HG03045 (cell line): ENCODE results near the gene ATP10A.
"Not testable (repeated sequence)": the region's sequence is repeated elsewhere in the genome, so short reads cannot be mapped to it uniquely, and the experiment has no call there.

Source experiments
- ATAC-seq: cut with Tn5 transposase; IDR thresholded peaks from one replicate; pipeline ENCODE4 v1.9.1; 2021; ENCODE audit warnings: mild to moderate bottlenecking, moderate library complexity; ENCODE audit not compliant: unreplicated experiment

Gene ATP10A

DNA sequence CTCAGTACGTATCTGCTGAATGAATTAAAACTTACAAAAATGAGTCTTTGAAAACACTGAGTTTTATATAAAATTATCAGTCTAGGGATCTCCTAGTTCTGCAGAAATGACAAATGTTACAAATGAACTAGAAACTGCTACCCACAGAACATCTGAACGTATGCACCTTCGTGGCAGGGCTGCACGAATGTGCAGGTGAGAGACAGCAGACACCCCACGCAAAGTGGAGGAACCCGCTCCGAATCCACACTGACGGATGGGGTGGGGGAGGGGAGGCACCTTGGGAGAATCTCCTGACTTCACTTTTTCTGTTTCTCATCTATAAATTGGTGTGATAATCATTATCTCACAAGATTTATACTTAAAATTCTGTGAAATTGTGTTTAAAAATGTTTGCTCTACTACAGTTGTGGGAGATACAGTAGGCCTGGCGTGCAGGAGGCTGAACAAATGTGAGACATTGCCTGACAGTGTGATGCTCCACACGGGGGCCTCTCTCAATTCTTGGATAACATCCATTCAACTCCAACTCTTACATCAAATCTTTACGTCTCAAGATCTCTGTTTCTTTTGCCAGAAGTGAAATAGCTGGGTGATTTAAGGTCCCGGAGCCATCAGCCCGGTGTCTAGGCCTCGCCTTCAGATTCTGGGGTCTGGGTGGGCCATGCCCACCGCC lies 86.9 kb downstream of the ATP10A start:
- no peak for ATAC-seq

- peak; percentile 72 for ATAC-seq
These were observed 87.7 kb downstream of the ATP10A start for GRCh38 chr15:25775317-25775912.

DNA sequence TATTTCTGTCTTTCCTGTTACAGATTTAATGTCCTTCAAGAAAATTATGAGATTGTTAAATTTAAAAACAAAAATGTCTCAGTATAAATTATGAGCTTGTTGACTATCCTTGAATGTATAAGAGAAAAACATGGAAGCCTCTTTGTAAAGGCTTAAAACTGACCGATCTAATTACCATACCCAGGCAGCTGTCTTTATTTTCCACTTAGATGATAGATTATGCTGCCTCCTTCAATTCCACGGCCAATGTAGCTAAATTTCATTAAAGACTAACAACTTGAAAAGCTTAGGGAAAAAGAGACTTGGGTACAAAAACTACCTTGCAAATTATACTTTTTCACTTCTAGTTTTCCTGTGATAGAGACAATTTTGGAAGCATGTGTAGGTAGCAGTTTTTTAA lies 88.3 kb downstream of the ATP10A start:
- ATAC-seq, result no peak

GRCh38 chr15:25773248-25773647 lies 89.9 kb downstream of the ATP10A start:
- ATAC-seq, result no peak

DNA sequence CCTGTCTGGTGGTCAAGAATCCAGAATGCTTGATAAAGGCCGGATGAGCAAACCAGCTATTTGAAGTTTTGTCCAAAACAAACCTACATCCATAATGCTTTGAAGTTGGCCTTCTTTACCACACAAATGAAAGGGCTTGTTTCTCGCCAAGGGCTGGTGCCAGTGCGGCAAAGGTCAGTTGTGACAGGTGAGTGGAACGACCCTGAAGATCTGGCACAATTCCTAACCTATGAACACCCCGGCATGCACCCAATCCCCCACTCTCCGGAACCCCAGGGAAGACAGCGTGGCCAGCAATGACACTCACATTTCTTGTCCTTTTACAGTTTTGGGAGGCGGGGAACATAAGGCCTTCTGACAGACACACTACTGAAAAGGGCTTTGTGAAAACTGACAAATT lies 90.6 kb downstream of the ATP10A start:
- ATAC-seq, result no peak

- ATAC-seq, result not testable (repeated sequence)
These were observed 91.4 kb downstream of the ATP10A start for GRCh38 chr15:25771736-25772135.

GRCh38 chr15:25771338-25771706 lies 91.8 kb downstream of the ATP10A start:
- ATAC-seq, result no peak

GRCh38 chr15:25770618-25771337 lies 92.3 kb downstream of the ATP10A start:
- ATAC-seq, result no peak

- ATAC-seq, result no peak
These were observed 93.1 kb downstream of the ATP10A start for GRCh38 chr15:25770031-25770430.

- ATAC-seq, result no peak
These were observed 94.9 kb downstream of the ATP10A start for GRCh38 chr15:25768271-25768670.

- no peak for ATAC-seq
These were observed 95.6 kb downstream of the ATP10A start for GRCh38 chr15:25767356-25768151.

- ATAC-seq, result no peak
These were observed 96.7 kb downstream of the ATP10A start for GRCh38 chr15:25766417-25766816.

DNA sequence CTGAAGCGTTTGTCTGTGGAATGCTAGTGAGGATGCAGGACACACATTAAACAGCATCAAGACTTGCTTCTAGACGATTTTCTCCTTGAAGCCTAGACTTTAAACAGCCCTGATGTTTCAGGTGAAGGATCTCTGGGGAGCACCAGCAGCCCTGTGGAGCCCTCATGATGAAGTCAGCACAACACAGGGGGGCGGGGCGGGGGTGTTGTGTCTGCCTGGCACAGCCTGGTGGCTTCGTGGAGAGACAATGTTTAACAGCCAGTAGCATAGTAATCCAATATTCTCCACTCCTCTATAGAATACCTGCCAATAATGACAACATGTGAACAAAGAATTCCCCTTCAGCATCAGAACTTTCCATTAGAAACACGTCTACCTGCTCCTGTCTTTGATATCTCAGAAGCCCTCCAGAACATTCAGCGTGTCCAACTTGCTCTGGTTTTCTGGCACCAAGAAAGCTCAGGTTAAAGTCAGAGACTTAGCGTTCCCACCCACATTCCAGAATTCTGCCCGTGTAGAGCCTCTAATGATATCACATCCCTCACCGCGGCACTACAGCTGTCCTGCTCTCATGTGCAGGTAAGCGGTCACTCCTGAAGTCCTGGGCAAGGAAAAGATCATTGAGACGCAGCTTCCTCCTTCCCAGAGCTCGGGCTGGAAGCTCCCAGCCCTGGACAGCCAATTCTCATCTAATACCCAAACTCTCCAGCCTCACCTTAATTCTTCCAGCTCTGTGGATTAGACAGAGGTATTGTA lies 98.0 kb downstream of the ATP10A start:
- ATAC-seq, result no peak

- ATAC-seq, result no peak
These were observed 99.2 kb downstream of the ATP10A start for GRCh38 chr15:25763954-25764353.

DNA sequence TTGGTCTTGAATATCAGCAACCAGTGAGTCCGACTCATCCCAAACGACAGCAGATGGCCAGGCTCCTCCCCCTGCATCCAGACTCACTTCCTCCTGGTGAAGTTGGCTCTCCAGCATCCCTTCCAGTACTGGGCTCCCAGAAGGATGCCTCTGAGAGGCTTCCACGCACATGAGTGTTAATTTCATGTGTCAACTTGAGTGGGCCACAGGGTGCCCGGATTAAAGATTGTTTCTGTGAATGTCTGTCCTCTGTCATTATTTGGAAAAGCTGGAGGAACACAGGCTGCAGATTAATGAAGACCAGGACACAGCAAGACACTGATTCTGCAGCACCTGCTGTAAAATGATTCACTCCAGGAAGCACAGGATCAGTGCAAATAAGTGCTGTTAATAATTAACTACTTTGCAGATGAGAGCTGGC lies 99.8 kb downstream of the ATP10A start:
- no peak for ATAC-seq

DNA sequence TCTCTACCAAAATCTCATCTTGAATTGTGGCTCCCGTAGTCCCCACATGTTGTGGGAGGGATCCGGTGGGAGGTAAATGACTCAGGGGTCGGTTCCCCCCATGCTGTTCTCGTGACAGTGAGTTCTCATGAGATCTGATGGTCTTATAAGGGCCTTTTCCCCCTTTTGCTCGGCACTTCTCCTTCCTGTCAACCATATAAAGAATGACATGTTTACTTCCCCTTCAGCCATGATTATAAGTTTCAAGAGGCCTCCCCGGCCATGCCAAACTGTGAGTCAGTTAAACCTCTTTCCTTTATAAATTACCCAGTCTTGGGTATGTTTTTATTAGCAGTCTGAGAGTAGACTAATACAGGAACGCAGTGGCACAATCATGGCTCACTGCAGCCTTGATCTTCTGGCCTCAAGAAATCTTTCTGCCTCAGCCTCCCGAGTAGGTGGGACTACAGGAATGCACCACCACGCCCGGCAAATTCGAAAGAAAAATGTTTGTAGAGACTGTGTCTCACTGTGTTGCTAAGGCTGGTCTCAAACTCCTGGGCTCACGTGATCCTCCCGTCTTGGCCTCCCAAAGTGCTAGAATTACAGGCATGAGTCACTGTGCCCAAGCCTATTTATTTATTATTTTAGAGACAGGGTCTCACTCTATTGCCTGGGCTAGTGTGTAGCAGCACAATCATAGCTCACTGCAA lies 101.0 kb downstream of the ATP10A start:
- no peak for ATAC-seq

DNA sequence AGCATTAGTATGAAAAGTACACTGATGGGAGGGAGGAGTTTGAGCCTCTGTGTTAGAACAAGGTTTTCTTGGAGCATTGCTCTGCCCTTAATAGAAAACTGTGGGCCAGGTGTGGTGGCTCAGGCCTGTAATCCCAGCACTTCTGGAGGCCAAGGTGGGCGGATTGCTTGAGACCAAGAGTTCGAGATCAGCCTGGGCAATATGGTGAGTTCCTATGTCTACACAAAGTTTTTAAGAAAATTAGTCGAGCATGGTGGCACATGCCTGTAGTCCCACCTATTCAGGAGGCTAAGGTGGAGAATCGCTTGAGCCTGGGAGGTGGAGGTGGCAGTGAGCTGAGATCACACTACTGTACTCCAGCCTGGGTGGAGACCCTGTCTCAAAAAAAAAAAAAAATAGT lies 103.7 kb downstream of the ATP10A start:
- no peak for ATAC-seq

DNA sequence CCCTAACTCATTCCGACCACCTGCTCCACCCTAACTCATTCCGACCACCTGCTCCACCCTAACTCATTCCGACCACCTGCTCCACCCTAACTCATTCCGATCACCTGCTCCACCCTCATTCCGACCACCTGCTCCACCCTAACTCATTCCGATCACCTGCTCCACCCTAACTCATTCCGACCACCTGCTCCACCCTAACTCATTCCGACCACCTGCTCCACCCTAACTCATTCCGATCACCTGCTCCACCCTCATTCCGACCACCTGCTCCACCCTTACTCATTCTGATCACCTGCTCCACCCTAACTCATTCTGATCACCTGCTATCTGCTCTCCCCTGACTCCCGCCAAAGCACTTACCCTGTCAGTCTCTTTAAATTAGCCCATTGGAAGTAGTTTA lies 104.5 kb downstream of the ATP10A start:
- ATAC-seq, result not testable (repeated sequence)

DNA sequence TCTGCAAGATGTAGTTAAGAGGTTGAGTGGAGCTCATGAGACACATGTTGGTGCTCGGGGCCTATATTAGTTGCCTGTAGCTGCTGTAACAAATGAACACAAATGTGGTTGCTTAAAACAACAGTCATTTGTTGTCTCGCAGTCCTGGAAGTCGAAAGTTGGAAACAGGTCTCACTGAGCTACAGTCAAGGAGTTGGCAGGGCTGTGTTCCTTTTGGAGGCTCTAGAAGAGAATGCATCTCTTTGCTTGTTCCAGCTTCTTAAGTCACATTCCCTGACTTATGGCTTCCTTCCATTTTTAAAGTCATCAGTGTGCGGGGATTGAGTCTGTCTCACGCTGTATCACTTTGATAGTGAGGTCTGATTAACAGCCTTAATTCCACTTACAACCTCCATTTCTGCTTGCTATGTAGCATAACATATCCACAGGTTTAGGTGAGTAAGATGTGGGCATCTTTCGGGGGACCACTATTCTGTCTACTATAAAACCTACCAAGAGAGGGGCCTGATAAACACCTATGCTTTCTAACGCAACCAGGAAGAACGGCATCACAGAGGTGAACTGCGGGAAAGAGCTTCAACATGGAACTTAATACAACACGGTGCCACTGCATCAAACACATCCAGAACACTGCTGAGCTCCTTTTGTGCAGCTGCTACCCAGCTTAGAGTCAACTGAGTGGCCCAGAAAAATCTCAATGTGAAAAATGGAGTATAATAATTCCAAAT lies 119.4 kb downstream of the ATP10A start:
- no peak for ATAC-seq
